Astrocyte (in vitro differentiated cells and primary cell): ENCODE measurements around the gene DNAJA1.

Experiments used
- EZH2 ChIP-seq: IDR thresholded peaks from 2 replicates; pipeline ENCODE4 v1.6.1; 2012; ENCODE audit warnings: mild to moderate bottlenecking, low read length, inconsistent platforms; ENCODE audit not compliant: insufficient read depth
- TF ChIP-seq, protein P1 (sequence below): IDR thresholded peaks from 2 replicates; pipeline ENCODE4 v1.5.1; 2011; ENCODE audit warnings: low read depth, mild to moderate bottlenecking, inconsistent platforms, low read length, moderate library complexity; ENCODE audit not compliant: insufficient read depth

DNA sequence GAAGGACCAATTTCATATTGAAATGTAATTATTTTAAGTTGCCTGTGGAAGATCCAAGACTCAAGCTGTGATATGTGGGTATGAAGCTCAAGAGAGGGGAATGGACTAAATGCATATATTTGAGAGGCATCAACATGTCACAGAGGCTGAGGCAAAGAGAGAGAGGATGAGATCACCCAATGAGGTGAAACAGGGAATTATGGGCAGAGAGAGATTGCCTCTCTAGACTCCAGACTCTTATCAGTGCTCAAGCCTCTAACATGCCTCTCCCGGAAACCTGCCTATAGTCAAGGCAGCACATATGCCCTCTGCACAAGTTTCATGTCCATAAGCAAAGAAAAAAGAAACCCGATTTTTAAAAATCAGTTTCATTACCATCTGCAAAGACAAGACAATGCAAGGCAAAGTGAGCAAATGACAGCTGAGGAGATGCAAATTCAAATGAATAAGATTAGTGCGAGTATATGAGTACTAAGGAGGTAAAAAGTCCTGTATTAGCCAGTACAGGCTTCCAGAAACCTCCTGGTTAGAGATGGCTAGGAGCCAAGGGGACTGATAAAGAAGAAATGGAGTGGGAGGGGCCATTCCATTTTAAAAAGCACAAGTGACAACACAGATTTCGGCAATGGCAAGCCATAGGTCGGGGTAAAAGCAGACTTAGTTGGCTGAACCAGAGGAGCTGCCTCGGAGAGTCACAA is 33.0 kb upstream of the DNAJA1 start:
- TF ChIP-seq, protein P1, sequence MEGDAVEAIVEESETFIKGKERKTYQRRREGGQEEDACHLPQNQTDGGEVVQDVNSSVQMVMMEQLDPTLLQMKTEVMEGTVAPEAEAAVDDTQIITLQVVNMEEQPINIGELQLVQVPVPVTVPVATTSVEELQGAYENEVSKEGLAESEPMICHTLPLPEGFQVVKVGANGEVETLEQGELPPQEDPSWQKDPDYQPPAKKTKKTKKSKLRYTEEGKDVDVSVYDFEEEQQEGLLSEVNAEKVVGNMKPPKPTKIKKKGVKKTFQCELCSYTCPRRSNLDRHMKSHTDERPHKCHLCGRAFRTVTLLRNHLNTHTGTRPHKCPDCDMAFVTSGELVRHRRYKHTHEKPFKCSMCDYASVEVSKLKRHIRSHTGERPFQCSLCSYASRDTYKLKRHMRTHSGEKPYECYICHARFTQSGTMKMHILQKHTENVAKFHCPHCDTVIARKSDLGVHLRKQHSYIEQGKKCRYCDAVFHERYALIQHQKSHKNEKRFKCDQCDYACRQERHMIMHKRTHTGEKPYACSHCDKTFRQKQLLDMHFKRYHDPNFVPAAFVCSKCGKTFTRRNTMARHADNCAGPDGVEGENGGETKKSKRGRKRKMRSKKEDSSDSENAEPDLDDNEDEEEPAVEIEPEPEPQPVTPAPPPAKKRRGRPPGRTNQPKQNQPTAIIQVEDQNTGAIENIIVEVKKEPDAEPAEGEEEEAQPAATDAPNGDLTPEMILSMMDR: no peak
- no peak for TF ChIP-seq EZH2
